Lung (tissue), 12 donors: ENCODE measurements around the gene DNER. TPM values are rescaled to one million over a fixed set of nuclear protein-coding genes. Genes with fewer than 3 reads are reported as not detected.

Experiments used
- ATAC-seq: fragments of 200-7000 bp; cut with Tn5 transposase; one replicate; pipeline ENCODE4 v1.9.1; 2020; ENCODE audit warnings: moderate number of reproducible peaks; ENCODE audit not compliant: insufficient read depth, low FRiP score
- DNase-seq, 3 donors: peaks; one replicate each; pipeline ENCODE4 v3.0.0-alpha.2; 2013 to 2017
- H3K27ac ChIP-seq, 2 donors: one replicate each; pipeline ENCODE4 v1.5.1; 2013; ENCODE audit warnings: mild to moderate bottlenecking in 2 of 2, moderate library complexity in 2 of 2, control low read depth in 1 of 2, inconsistent platforms in 1 of 2, low read depth in 1 of 2, low read length in 1 of 2
- H3K27me3 ChIP-seq, 3 donors: one replicate each; pipeline ENCODE4 v1.5.1; 2013; ENCODE audit warnings: low read length in 2 of 3; ENCODE audit not compliant: control insufficient read depth in 3 of 3, insufficient read depth in 3 of 3
- H3K36me3 ChIP-seq, 4 donors: one replicate each; pipeline ENCODE4 v1.5.1; 2013; ENCODE audit warnings: low read length in 4 of 4, mild to moderate bottlenecking in 1 of 4, moderate library complexity in 1 of 4; ENCODE audit not compliant: control insufficient read depth in 4 of 4, insufficient read depth in 4 of 4
- H3K4me1 ChIP-seq, 5 donors: one replicate each; pipeline ENCODE4 v1.5.1; 2013; ENCODE audit warnings: low read length in 5 of 5, mild to moderate bottlenecking in 2 of 5, moderate library complexity in 1 of 5; ENCODE audit not compliant: control insufficient read depth in 5 of 5, insufficient read depth in 5 of 5
- H3K4me3 ChIP-seq: one replicate; pipeline ENCODE4 v1.5.1; 2013; ENCODE audit warnings: mild to moderate bottlenecking, control low read depth, moderate library complexity
- H3K9ac ChIP-seq, 2 donors: one replicate each; pipeline ENCODE4 v1.5.1; 2013; ENCODE audit warnings: low read length in 2 of 2, control low read depth in 1 of 2; ENCODE audit not compliant: insufficient read depth in 1 of 2
- H3K9me3 ChIP-seq, 4 donors: one replicate each; pipeline ENCODE4 v1.5.1; 2013; ENCODE audit warnings: low read length in 3 of 4, mild to moderate bottlenecking in 1 of 4, moderate library complexity in 1 of 4; ENCODE audit not compliant: control insufficient read depth in 4 of 4, insufficient read depth in 3 of 4
- WGBS, 2 donors: extraction: QIAGEN DNeasy Blood & Tissue Kit; methylation state at CpG; one replicate each; pipeline ENCODE4 v1.1.7; 2013; 5-methylcytosine and 5-hydroxymethylcytosine counted together
- polyA plus RNA-seq, 2 donors: library from polyadenylated mRNA; stranded (reverse); fragments of 200-250 nt; gene quantifications; one replicate each; pipeline ENCODE4 v1.2.1, GENCODE V29; 2013
- total RNA-seq, 2 donors: library from RNA; depleted of rRNA in 1 of 2; stranded (reverse); fragments of >200 nt in 1 of 2; gene quantifications; one replicate each; pipeline ENCODE4 v1.2.1, GENCODE V29; 2014 to 2021
- TF ChIP-seq, protein P1 (sequence below): IDR thresholded peaks from 2 replicates; pipeline ENCODE4 v1.5.1; 2012; ENCODE audit warnings: mild to moderate bottlenecking; ENCODE audit errors: control extremely low read depth, extremely low read depth
- donor health status: control.
- donor health status: control.
- donor health status: Bipolar disorder and iron deficiency.
- donor health status: healthy.
- donor health status: DM: yes; HTN: yes; CAD: no.

Gene DNER
- total and polyA plus RNA-seq, 4 donors, result 0.63 to 5.8 (median 3.3) TPM

GRCh38 chr2:229601936-229602335 lies 112.4 kb downstream of the DNER start:
- TF ChIP-seq, protein P1, sequence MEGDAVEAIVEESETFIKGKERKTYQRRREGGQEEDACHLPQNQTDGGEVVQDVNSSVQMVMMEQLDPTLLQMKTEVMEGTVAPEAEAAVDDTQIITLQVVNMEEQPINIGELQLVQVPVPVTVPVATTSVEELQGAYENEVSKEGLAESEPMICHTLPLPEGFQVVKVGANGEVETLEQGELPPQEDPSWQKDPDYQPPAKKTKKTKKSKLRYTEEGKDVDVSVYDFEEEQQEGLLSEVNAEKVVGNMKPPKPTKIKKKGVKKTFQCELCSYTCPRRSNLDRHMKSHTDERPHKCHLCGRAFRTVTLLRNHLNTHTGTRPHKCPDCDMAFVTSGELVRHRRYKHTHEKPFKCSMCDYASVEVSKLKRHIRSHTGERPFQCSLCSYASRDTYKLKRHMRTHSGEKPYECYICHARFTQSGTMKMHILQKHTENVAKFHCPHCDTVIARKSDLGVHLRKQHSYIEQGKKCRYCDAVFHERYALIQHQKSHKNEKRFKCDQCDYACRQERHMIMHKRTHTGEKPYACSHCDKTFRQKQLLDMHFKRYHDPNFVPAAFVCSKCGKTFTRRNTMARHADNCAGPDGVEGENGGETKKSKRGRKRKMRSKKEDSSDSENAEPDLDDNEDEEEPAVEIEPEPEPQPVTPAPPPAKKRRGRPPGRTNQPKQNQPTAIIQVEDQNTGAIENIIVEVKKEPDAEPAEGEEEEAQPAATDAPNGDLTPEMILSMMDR, result no peak
- Histone ChIP-seq H3K4me3 (no peak overlapping the region), H3K36me3 (no peaks in the 10 kb centered on the region), H3K9ac (no peak overlapping the region), H3K9me3 (peaks cover 0 to 3% (median 0%) of the 10 kb centered on the region in 4 donors), H3K4me1 (no peaks in the 10 kb centered on the region), H3K27ac (no peak overlapping the region), H3K27me3 (no peaks in the 10 kb centered on the region)
- DNase-seq (no peak), ATAC-seq (no peak)
- 36 to 50% methylated on average over 3 of the region's 3 CpGs for WGBS, 2 donors

GRCh38 chr2:229601396-229601795 lies 113.0 kb downstream of the DNER start:
- no peak overlapping the region for H3K4me3 ChIP-seq
- ATAC-seq, result no peak

DNA sequence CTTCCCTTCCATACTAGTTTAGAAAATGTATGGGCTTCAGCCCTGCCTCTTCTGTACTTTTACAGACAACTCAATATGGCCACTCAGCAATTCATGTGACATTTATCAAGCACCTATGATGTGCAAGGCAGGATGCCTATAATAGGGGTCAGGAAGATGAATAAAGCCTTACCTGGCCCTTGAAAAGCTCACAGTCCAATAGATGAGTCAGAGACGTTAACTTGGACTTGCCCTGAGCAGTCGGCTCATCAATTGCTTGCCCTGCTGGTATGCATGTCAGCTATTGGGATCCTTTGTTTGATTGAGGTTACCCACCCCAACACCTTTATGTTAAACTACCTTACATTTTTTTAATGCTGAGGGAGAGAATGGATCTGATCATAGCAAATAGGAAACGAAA lies 116.1 kb downstream of the DNER start:
- Histone ChIP-seq H3K9ac (no peak overlapping the region), H3K4me1 (no peaks in the 10 kb centered on the region), H3K36me3 (no peaks in the 10 kb centered on the region), H3K27ac (no peak overlapping the region), H3K27me3 (no peaks in the 10 kb centered on the region), H3K9me3 (peaks cover 0 to 7% (median 0%) of the 10 kb centered on the region in 4 donors), H3K4me3 (no peak overlapping the region)
- no peak for ATAC-seq
- 53 to 86% methylated on average over 3 of the region's 3 CpGs for WGBS, 2 donors
- TF ChIP-seq, protein P1, result no peak
- DNase-seq, result no peak

More at GRCh38 chr2:229601396-229601795, 113.0 kb downstream of the DNER start:
- Histone ChIP-seq H3K36me3 (no peaks in the 10 kb centered on the region), H3K27me3 (no peaks in the 10 kb centered on the region), H3K9me3 (peaks cover 0 to 4% (median 0%) of the 10 kb centered on the region in 4 donors), H3K4me1 (no peaks in the 10 kb centered on the region), H3K27ac (no peak overlapping the region), H3K9ac (no peak overlapping the region)
- TF ChIP-seq, protein P1, result no peak
- no peak for DNase-seq
- whole genome bisulfite sequencing, 2 donors, result 69 to 74% methylated on average over 2 of the region's 2 CpGs

DNA sequence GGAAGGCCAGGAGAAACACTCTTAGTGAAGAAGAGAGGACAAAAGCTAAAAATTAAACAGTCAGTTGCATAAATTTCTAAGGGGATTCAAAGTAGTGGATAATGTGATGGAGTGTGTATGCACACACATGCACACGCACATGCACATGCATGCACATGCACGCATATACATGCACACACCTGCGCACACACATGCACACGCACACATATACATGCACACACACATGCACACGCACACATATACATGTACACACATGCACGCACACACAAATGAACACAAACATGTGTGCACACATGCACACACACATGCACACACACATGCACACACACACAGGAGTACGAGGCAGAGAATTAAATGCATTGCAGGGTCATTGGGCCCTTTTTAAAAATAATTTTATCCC lies 117.6 kb downstream of the DNER start:
- Histone ChIP-seq H3K36me3 (no peaks in the 10 kb centered on the region), H3K27ac (no peak overlapping the region), H3K9ac (no peak overlapping the region), H3K4me3 (no peak overlapping the region), H3K9me3 (peaks cover 0 to 7% (median 0%) of the 10 kb centered on the region in 4 donors), H3K4me1 (no peaks in the 10 kb centered on the region), H3K27me3 (no peaks in the 10 kb centered on the region)
- no peak for DNase-seq
- TF ChIP-seq, protein P1, result no peak
- no peak for ATAC-seq
- 56 to 79% methylated on average over 7 of the region's 7 CpGs for WGBS, 2 donors
